Hematopoietic multipotent progenitor cell treated with erythropoietin and hydrocortisone succinate and interleukin-3 and kit ligand, for 15 days (in vitro differentiated cells): ENCODE data around the gene HIC1.

Experiments used
- DNase-seq: peaks from one replicate; pipeline ENCODE4 v3.0.0-alpha.2; 2015; ENCODE audit warnings: low spot score

The HIC1 gene

GRCh38 chr17:2082003-2082781 lies 27.3 kb downstream of the HIC1 start:
- DNase-seq: no peak

GRCh38 chr17:2083613-2084035 lies 28.7 kb downstream of the HIC1 start:
- DNase-seq: no peak

- DNase-seq: no peak
These were observed 29.3 kb downstream of the HIC1 start for GRCh38 chr17:2084036-2084765.

GRCh38 chr17:2084766-2085647 lies 30.1 kb downstream of the HIC1 start:
- no peak for DNase-seq

- DNase-seq: no peak
These were observed 30.7 kb downstream of the HIC1 start for GRCh38 chr17:2085648-2085949.

- DNase-seq: no peak
These were observed 31.4 kb downstream of the HIC1 start for GRCh38 chr17:2086306-2086705.

GRCh38 chr17:2087597-2088211 lies 32.8 kb downstream of the HIC1 start:
- DNase-seq: no peak

GRCh38 chr17:2089021-2089422 lies 34.1 kb downstream of the HIC1 start:
- DNase-seq: no peak

GRCh38 chr17:2090210-2090641 lies 35.3 kb downstream of the HIC1 start:
- DNase-seq: no peak

- no peak for DNase-seq
These were observed 36.1 kb downstream of the HIC1 start for GRCh38 chr17:2090804-2091534.

- no peak for DNase-seq
These were observed 37.4 kb downstream of the HIC1 start for GRCh38 chr17:2092253-2092652.

GRCh38 chr17:2093349-2093748 lies 38.4 kb downstream of the HIC1 start:
- peak; percentile 71 for DNase-seq

- DNase-seq: no peak
These were observed 40.1 kb downstream of the HIC1 start for GRCh38 chr17:2094891-2095535.

- DNase-seq: no peak
These were observed 40.6 kb downstream of the HIC1 start for GRCh38 chr17:2095536-2095910.

- DNase-seq: no peak
These were observed 46.8 kb downstream of the HIC1 start for GRCh38 chr17:2101448-2102257.

GRCh38 chr17:2102931-2103809 lies 48.3 kb downstream of the HIC1 start:
- DNase-seq: no peak

GRCh38 chr17:2105663-2106062 lies 50.8 kb downstream of the HIC1 start:
- no peak for DNase-seq

GRCh38 chr17:2106308-2106955 lies 51.5 kb downstream of the HIC1 start:
- no peak for DNase-seq

GRCh38 chr17:2107050-2107449 lies 52.1 kb downstream of the HIC1 start:
- no peak for DNase-seq
